ENCODE measurements around the gene ZNF507.

- TF ChIP-seq EZH2 (IDR thresholded peaks at IDR 0.05): no peak
- TF ChIP-seq, protein P1, sequence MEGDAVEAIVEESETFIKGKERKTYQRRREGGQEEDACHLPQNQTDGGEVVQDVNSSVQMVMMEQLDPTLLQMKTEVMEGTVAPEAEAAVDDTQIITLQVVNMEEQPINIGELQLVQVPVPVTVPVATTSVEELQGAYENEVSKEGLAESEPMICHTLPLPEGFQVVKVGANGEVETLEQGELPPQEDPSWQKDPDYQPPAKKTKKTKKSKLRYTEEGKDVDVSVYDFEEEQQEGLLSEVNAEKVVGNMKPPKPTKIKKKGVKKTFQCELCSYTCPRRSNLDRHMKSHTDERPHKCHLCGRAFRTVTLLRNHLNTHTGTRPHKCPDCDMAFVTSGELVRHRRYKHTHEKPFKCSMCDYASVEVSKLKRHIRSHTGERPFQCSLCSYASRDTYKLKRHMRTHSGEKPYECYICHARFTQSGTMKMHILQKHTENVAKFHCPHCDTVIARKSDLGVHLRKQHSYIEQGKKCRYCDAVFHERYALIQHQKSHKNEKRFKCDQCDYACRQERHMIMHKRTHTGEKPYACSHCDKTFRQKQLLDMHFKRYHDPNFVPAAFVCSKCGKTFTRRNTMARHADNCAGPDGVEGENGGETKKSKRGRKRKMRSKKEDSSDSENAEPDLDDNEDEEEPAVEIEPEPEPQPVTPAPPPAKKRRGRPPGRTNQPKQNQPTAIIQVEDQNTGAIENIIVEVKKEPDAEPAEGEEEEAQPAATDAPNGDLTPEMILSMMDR (IDR thresholded peaks at IDR 0.05): no peak
- no peak for TF ChIP-seq EZH2phosphoT487 (IDR thresholded peaks at IDR 0.05)
Observed at GRCh38 chr19:32363632-32364031, 18.2 kb downstream of the ZNF507 start.
